A673 (cell line): ENCODE results near the gene TMEM186. TPM values are rescaled to one million over a fixed set of nuclear protein-coding genes. Genes with fewer than 3 reads are reported as not detected.
A peak's percentile ranks its signal among the peaks of the same experiment; 100 is the strongest.
"Not testable (repeated sequence)": the region's sequence is repeated elsewhere in the genome, so short reads cannot be mapped to it uniquely, and the experiment has no call there.

Experiments used
- BruUV-seq: library from RNA; stranded (reverse); fragments of 400-500 nt; replicated peaks from 2 replicates; lab custom pipeline; 2021; lab: Mats Ljungman, UMichigan
- CTCF ChIA-PET: fragments of 300-600 bp; sonication (Branson Sonifier 250); formaldehyde crosslinking; loops from one replicate; lab custom pipeline; 2022; ENCODE audit warnings: antibody characterized with exemption; lab: Charles Lee
- POLR2A ChIA-PET: fragments of 300-600 bp; sonication (Branson Sonifier 250); formaldehyde crosslinking; loops from one replicate; lab custom pipeline; 2022; ENCODE audit warnings: antibody characterized with exemption; ENCODE audit not compliant: low non-redundant PET; lab: Charles Lee
- DNase-seq: peaks from one replicate; pipeline ENCODE4 v3.0.0-alpha.2; 2015; ENCODE audit warnings: low spot score
- H3K27ac ChIP-seq: fragments of 200-600 bp; sonication (generic); 2 replicates; pipeline ENCODE4 v1.5.1; 2016; ENCODE audit warnings: mixed run types, low read depth, mild to moderate bottlenecking, mixed read lengths, antibody characterized with exemption, low read length; ENCODE audit not compliant: poor library complexity, severe bottlenecking
- H3K27me3 ChIP-seq: fragments of 200-600 bp; sonication (generic); replicated peaks from 2 replicates; pipeline ENCODE4 v1.6.1; 2017; ENCODE audit warnings: mixed run types, low read depth, mild to moderate bottlenecking, mixed read lengths, antibody characterized with exemption, low read length; ENCODE audit not compliant: insufficient read depth, poor library complexity
- H3K36me3 ChIP-seq: fragments of 200-600 bp; sonication (generic); 2 replicates; pipeline ENCODE4 v1.6.1; 2016; ENCODE audit warnings: mixed run types, mild to moderate bottlenecking, mixed read lengths, antibody characterized with exemption, low read length; ENCODE audit not compliant: insufficient read depth, poor library complexity, severe bottlenecking
- H3K4me1 ChIP-seq: fragments of 200-600 bp; sonication (generic); 2 replicates; pipeline ENCODE4 v1.6.1; 2017; ENCODE audit warnings: mixed run types, mild to moderate bottlenecking, mixed read lengths, antibody characterized with exemption, low read length; ENCODE audit not compliant: insufficient read depth, poor library complexity, severe bottlenecking
- H3K4me3 ChIP-seq: fragments of 200-600 bp; sonication (generic); 2 replicates; pipeline ENCODE4 v1.5.1; 2016; ENCODE audit warnings: low read depth, mixed run types, mild to moderate bottlenecking, mixed read lengths, low read length; ENCODE audit not compliant: poor library complexity, severe bottlenecking
- H3K9me3 ChIP-seq: fragments of 200-600 bp; sonication (generic); 2 replicates; pipeline ENCODE4 v1.6.1; 2016; ENCODE audit warnings: mixed run types, low read depth, mild to moderate bottlenecking, mixed read lengths, antibody characterized with exemption, low read length; ENCODE audit not compliant: poor library complexity, severe bottlenecking
- CTCF ChIP-seq: fragments of 300-800, 200-600 bp; sonication (generic); conservative IDR thresholded peaks from 2 replicates; pipeline ENCODE4 v1.5.1; 2017; ENCODE audit warnings: low read depth, mild to moderate bottlenecking, antibody characterized with exemption, low read length, moderate library complexity, mixed read lengths
- EZH2 ChIP-seq: fragments of 200-600 bp; sonication (generic); IDR thresholded peaks from 2 replicates; pipeline ENCODE4 v1.6.1; 2017; ENCODE audit warnings: borderline replicate concordance, low read depth, mild to moderate bottlenecking, mixed read lengths, antibody characterized with exemption, low read length; ENCODE audit not compliant: poor library complexity, severe bottlenecking
- intact Hi-C: fragments of 100-400 bp; cut with micrococcal nuclease; formaldehyde crosslinking; loops from one replicate; pipeline ENCODE4 v1.10.0; 2022; ENCODE audit not compliant: unreplicated experiment
- total RNA-seq: library from RNA; stranded (reverse); gene quantifications from 2 replicates; pipeline ENCODE4 v1.2.3, GENCODE V29; 2021

Gene TMEM186
- total RNA-seq, 1 experiment from 2014 or later = 13.5 TPM

- Histone ChIP-seq H3K27ac (no peak overlapping the region), H3K4me1 (no peaks in the 10 kb centered on the region), H3K27me3 (no peaks in the 10 kb centered on the region), H3K4me3 (no peak overlapping the region), H3K9me3 (no peaks in the 10 kb centered on the region), H3K36me3 (peaks cover 78% of the 10 kb centered on the region)
- TF ChIP-seq EZH2 (no peak), CTCF (no peak)
- POLR2A ChIA-PET = no interaction called here
- no TSS peak for BruUV-seq
- intact Hi-C loops = no loop called here
- CTCF ChIA-PET = no interaction called here
- DNase-seq = no peak
Observed at GRCh38 chr16:8804313-8804712, 6.9 kb upstream of the TMEM186 start.

GRCh38 chr16:8803733-8804132 is 6.3 kb upstream of the TMEM186 start:
- H3K27me3 ChIP-seq, H3K27ac ChIP-seq, intact Hi-C loops, H3K9me3 ChIP-seq, H3K4me1 ChIP-seq, CTCF ChIA-PET, H3K4me3 ChIP-seq, BruUV-seq, DNase-seq, POLR2A ChIA-PET: not testable (repeated sequence)
- peaks cover 72% of the 10 kb centered on the region for H3K36me3 ChIP-seq

- TF ChIP-seq CTCF (no peak), EZH2 (no peak)
- Histone ChIP-seq H3K9me3 (no peaks in the 10 kb centered on the region), H3K27me3 (no peaks in the 10 kb centered on the region), H3K4me1 (peaks cover 5% of the 10 kb centered on the region), H3K4me3 (no peak overlapping the region), H3K27ac (no peak overlapping the region), H3K36me3 (peaks cover 53% of the 10 kb centered on the region)
- no TSS peak for BruUV-seq
- intact Hi-C loops = no loop called here
- ChIA-PET POLR2A (no interaction called here), CTCF (no interaction called here)
- no peak for DNase-seq
Observed at GRCh38 chr16:8801701-8802100, 4.3 kb upstream of the TMEM186 start.

GRCh38 chr16:8798535-8799157 is 1.2 kb upstream of the TMEM186 start:
- ChIA-PET POLR2A (no interaction called here), CTCF (no interaction called here)
- Histone ChIP-seq H3K27me3 (no peaks in the 10 kb centered on the region), H3K9me3 (no peaks in the 10 kb centered on the region), H3K4me1 (peaks cover 12% of the 10 kb centered on the region), H3K27ac (peak overlapping the region; percentile 75), H3K36me3 (peaks cover 27% of the 10 kb centered on the region), H3K4me3 (peak overlapping the region; percentile 79)
- intact Hi-C loops = loop anchor here (5.0 kb wide), 1 partner anchor 69 kb away; the partner anchor contains the start of gene CARHSP1
- no peak for DNase-seq
- BruUV-seq = TSS peak; percentile 46
- no peak for TF ChIP-seq EZH2
- no peak for TF ChIP-seq CTCF
